ENCODE measurements around the gene KIF2A. TPM values are rescaled to one million over a fixed set of nuclear protein-coding genes. Genes with fewer than 3 reads are reported as not detected.
A peak's percentile ranks its signal among the peaks of the same experiment; 100 is the strongest.

The KIF2A gene
- total and polyA plus RNA-seq, 2 of the 4 experiments (the other 2 are of a cell fraction) = 23.6 to 37.3 TPM

GRCh38 chr5:62386824-62387223, 80.8 kb downstream of the KIF2A start:
- in situ Hi-C loops (cut with MboI; ENCODE audit: low sequenced_read_pairs) = no loop called here
- no peak overlapping the region for H3K27ac ChIP-seq (ENCODE audit: insufficient read depth, low read length)
- ChIA-PET POLR2A (ENCODE audit: unreplicated experiment) (no interaction called here), CTCF (interaction anchor here (0.7 kb wide), 1 partner anchor 163 kb away, joined by 3 read pairs; no protein-coding TSS in a partner anchor)
- H4K20me1 ChIP-seq (ENCODE audit: insufficient read depth, low read length) = no peaks in the 10 kb centered on the region
- DNase-seq (peak; percentile 13), ATAC-seq (ENCODE audit: low read depth) (peak; percentile 54)
- no peak overlapping the region for H2BK5ac ChIP-seq (ENCODE audit: low read depth, low read length, poor library complexity, severe bottlenecking)
- H3K27me3 ChIP-seq (ENCODE audit: control insufficient read depth, insufficient read depth, low read length) = no peaks in the 10 kb centered on the region
- H2BK15ac ChIP-seq (ENCODE audit: low read depth, low read length) = no peak overlapping the region
- H3K4me3 ChIP-seq (ENCODE audit: insufficient read depth, low read depth, low read length) = no peak overlapping the region
- no peaks in the 10 kb centered on the region for H3K4me1 ChIP-seq (ENCODE audit: control insufficient read depth, insufficient read depth, low read length)
- H2BK120ac ChIP-seq (ENCODE audit: low read depth, low read length) = no peak overlapping the region
- no peak overlapping the region for H3K56ac ChIP-seq (ENCODE audit: extremely low read depth, insufficient read depth, low read length)
- H2BK20ac ChIP-seq (ENCODE audit: low read depth, low read length) = no peak overlapping the region
- no peaks in the 10 kb centered on the region for H3K9me3 ChIP-seq (ENCODE audit: control insufficient read depth, insufficient read depth, low read length)
- H3K79me1 ChIP-seq (ENCODE audit: low read depth in 1 of 2, low read length in 2 of 2) = peaks cover 0 to 2% of the 10 kb centered on the region in 2 experiments; a peak in 2 of 4 replicates
- no peak overlapping the region for H3K23ac ChIP-seq (ENCODE audit: low read depth, low read length)
- no peak overlapping the region for H3K4me2 ChIP-seq (ENCODE audit: low read depth, low read length)
- H3K9ac ChIP-seq (ENCODE audit: low read depth, low read length) = no peak overlapping the region
- dilution Hi-C loops (cut with HindIII; ENCODE audit: low sequenced_read_pairs, unreplicated experiment) = no loop called here
- H2AK9ac ChIP-seq (replicated peaks; ENCODE audit: low read depth, low read length, poor library complexity) = no peak overlapping the region
- TF ChIP-seq NFE2L2 (IDR thresholded peaks at IDR 0.05; ENCODE audit: low read depth, low read length) (no peak), CTCF (conservative IDR thresholded peaks at IDR 0.05; ENCODE audit: low read depth, low read length) (no peak), FOS (IDR thresholded peaks at IDR 0.05; ENCODE audit: low read depth, low read length) (no peak), ELK1 (IDR thresholded peaks at IDR 0.05; ENCODE audit: borderline replicate concordance, low read depth, low read length) (no peak), CEBPB (IDR thresholded peaks at IDR 0.05; ENCODE audit: low read depth, low read length) (no peak), RCOR1 (IDR thresholded peaks at IDR 0.05; ENCODE audit: insufficient replicate concordance, low read length) (no peak), MAZ (IDR thresholded peaks at IDR 0.05; ENCODE audit: borderline replicate concordance, low read depth, low read length) (no peak), POLR2A (IDR thresholded peaks at IDR 0.05; ENCODE audit: low read depth, low read length) (no peak), RFX5 (IDR thresholded peaks at IDR 0.05; ENCODE audit: low read depth, low read length) (no peak), MAFK (IDR thresholded peaks at IDR 0.05; ENCODE audit: low read depth, low read length) (no peak), USF2 (IDR thresholded peaks at IDR 0.05; ENCODE audit: low read depth, low read length) (no peak), SMC3 (IDR thresholded peaks at IDR 0.05; ENCODE audit: low read depth, low read length) (no peak), RAD21 (IDR thresholded peaks at IDR 0.05; ENCODE audit: low read length) (no peak), BHLHE40 (IDR thresholded peaks at IDR 0.05; ENCODE audit: low read depth, low read length) (no peak), MXI1 (IDR thresholded peaks at IDR 0.05; ENCODE audit: borderline replicate concordance, low read depth, low read length) (no peak), CHD1 (IDR thresholded peaks at IDR 0.05; ENCODE audit: low read depth, low read length) (no peak)
- no peak overlapping the region for H4K8ac ChIP-seq (ENCODE audit: low read depth in 2 of 2, low read length in 2 of 2)
- H4K5ac ChIP-seq (ENCODE audit: low read depth, low read length) = no peak overlapping the region
- no peak overlapping the region for H2AK5ac ChIP-seq (ENCODE audit: low read depth, low read length)
- peaks cover 24% of the 10 kb centered on the region for H3K36me3 ChIP-seq (ENCODE audit: control insufficient read depth, insufficient read depth, low read length)
- intact Hi-C loops (cut with micrococcal nuclease) = no loop called here
- H3K9me1 ChIP-seq (ENCODE audit: insufficient read depth, low read length) = no peaks in the 10 kb centered on the region
- H3K18ac ChIP-seq (ENCODE audit: low read depth, low read length) = no peak overlapping the region
- no TSS peak for BruUV-seq (replicated peaks)
- no peak overlapping the region for H4K91ac ChIP-seq (ENCODE audit: insufficient read depth, low read depth, low read length)
- H3K4ac ChIP-seq (ENCODE audit: low read depth, low read length) = no peak overlapping the region
- no peak overlapping the region for H3K14ac ChIP-seq (replicated peaks; ENCODE audit: low read depth, low read length)
- H2AFZ ChIP-seq (replicated peaks; ENCODE audit: low read length, poor library complexity) = no peak overlapping the region

All from IMR-90 (cell line).